GM12874 (cell line): Measurements from ENCODE around the gene CNTNAP2.

Experiments used
- CTCF ChIP-seq: IDR thresholded peaks from 2 replicates; pipeline ENCODE4 v1.5.1; 2011; ENCODE audit warnings: low read depth, mild to moderate bottlenecking, control low read depth, low read length, moderate library complexity; ENCODE audit not compliant: insufficient read depth

Gene CNTNAP2

DNA sequence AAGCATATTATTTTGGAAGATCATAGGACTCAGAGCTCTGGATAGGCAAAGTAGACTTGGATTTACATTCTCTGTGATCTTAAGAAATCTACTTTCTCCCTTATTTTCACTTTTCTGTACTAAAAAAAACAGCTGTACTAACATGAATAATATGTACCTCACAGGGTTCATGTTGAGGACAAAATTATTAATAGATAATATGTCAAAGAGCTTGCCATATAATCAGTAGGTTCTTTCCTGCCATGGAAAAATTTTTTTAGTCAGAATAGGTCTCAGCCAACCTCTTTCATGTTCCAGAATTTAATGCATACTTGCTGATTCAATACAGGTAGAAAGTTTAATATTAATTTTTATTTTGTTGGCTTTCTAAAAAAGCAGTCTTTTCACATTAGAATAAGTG, 1693.7 kb downstream of the CNTNAP2 start:
- TF ChIP-seq CTCF, result no peak

DNA sequence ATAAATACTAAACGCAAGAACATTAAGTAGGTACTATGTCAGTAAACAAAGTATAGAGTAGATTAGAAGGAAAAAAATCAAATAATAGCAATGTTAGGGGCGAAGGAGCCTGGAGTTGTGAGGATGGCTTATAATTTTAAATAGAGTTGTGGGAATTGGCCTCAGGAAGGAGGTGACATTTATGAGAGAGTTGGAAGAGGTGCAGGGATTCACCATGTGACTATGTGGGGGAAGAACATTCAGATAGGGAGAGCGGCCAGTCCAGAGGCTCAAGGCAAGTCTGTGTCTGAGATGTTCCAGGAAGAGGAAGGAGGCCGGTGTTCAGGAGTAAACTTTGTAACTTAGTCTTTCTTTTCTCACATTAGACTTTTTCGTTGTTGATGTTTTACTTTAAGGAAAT, 1695.3 kb downstream of the CNTNAP2 start:
- no peak for TF ChIP-seq CTCF

GRCh38 chr7:147813316-147813715, 1696.7 kb downstream of the CNTNAP2 start:
- TF ChIP-seq CTCF, result no peak

DNA sequence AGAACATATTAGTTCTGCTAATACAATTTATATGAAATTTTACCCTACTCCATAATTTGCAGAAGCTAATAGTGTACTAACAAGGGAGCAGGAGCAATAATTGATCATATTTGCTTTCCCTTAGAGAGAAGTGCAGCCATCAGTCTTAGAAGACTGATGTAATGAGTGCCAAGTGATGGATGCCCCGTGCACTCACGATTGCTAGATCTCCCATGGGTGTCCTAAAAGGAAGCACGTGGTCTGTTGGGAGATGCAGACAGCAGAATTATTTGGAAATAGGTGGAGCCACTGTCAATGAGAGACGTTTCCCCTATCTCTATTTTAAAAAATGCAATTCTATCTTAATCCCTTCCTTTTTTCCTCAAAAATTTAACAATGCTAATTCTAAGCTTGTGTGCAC, 1701.7 kb downstream of the CNTNAP2 start:
- TF ChIP-seq CTCF, result no peak

- no peak for TF ChIP-seq CTCF
Observed at GRCh38 chr7:147824671-147825070, 1708.1 kb downstream of the CNTNAP2 start.

GRCh38 chr7:147829016-147829415, 1712.4 kb downstream of the CNTNAP2 start:
- no peak for TF ChIP-seq CTCF

- no peak for TF ChIP-seq CTCF
Observed at GRCh38 chr7:147833557-147833956, 1717.0 kb downstream of the CNTNAP2 start.

DNA sequence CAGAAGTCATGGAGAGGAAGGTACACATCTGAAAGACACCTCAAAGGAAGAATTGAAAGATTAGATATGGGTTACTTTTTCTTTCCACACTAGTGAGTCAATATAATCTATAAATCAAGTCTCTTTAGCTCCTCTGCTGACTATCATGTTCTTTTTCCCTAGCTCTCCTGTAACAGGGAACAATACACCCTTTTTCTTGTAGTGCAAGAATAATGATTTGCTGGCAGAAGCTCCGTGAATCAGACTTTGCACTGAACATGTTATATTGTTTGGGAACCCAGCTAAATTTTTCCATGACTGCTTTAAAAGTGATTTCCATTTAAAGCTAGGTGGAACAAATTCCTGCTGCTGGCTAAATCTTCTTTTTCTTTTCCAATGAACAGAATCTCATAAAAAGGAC, 1717.4 kb downstream of the CNTNAP2 start:
- TF ChIP-seq CTCF, result no peak
